Esophagus (tissue), 2 donors: ENCODE data around the gene TNFRSF4. TPM values are rescaled to one million over a fixed set of nuclear protein-coding genes. Genes with fewer than 3 reads are reported as not detected.

ENCODE experiments used
- H3K27ac ChIP-seq, 2 donors: one replicate each; pipeline ENCODE4 v1.5.1; 2013; ENCODE audit warnings: low read depth in 2 of 2, mild to moderate bottlenecking in 2 of 2, inconsistent platforms in 1 of 2, low read length in 1 of 2, moderate library complexity in 1 of 2
- H3K27me3 ChIP-seq, 2 donors: one replicate each; pipeline ENCODE4 v1.6.1; 2013; ENCODE audit warnings: low read length in 2 of 2, control low read depth in 1 of 2, mild to moderate bottlenecking in 1 of 2; ENCODE audit not compliant: insufficient read depth in 2 of 2, control insufficient read depth in 1 of 2
- H3K36me3 ChIP-seq, 2 donors: one replicate each; pipeline ENCODE4 v1.6.1; 2013; ENCODE audit warnings: low read length in 1 of 2; ENCODE audit not compliant: control insufficient read depth in 2 of 2, insufficient read depth in 2 of 2
- H3K4me1 ChIP-seq, 2 donors: one replicate each; pipeline ENCODE4 v1.6.1; 2013; ENCODE audit warnings: low read length in 1 of 2; ENCODE audit not compliant: control insufficient read depth in 2 of 2, insufficient read depth in 2 of 2
- H3K4me3 ChIP-seq, 2 donors: one replicate each; pipeline ENCODE4 v1.5.1; 2013; ENCODE audit warnings: low read length in 2 of 2, mild to moderate bottlenecking in 2 of 2, low read depth in 1 of 2, moderate library complexity in 1 of 2
- H3K9me3 ChIP-seq, 2 donors: one replicate each; pipeline ENCODE4 v1.6.1; 2013; ENCODE audit warnings: mild to moderate bottlenecking in 2 of 2, low read depth in 1 of 2, low read length in 1 of 2, moderate library complexity in 1 of 2; ENCODE audit not compliant: control insufficient read depth in 2 of 2, insufficient read depth in 1 of 2
- WGBS, 2 donors: extraction: QIAGEN DNeasy Blood & Tissue Kit; methylation state at CpG; one replicate each; pipeline ENCODE4 v1.1.7; 2013; 5-methylcytosine and 5-hydroxymethylcytosine counted together
- polyA plus RNA-seq, 2 donors: library from polyadenylated mRNA; stranded (reverse); fragments of 200-250 nt; gene quantifications; one replicate each; pipeline ENCODE4 v1.2.3, GENCODE V29; 2013
- donor health status: healthy with polysubstance abuse.
- donor health status: Bipolar disorder and iron deficiency.

Gene TNFRSF4
- polyA plus RNA-seq, 2 donors, result 0.73 to 1.1 TPM

GRCh38 chr1:1245817-1246576 is 32.0 kb upstream of the TNFRSF4 start:
- Histone ChIP-seq H3K27ac (no peak overlapping the region), H3K4me3 (no peak overlapping the region), H3K27me3 (peaks cover 0 to 6% of the 10 kb centered on the region in 2 donors), H3K36me3 (no peaks in the 10 kb centered on the region), H3K4me1 (peaks cover 2 to 6% of the 10 kb centered on the region in 2 donors), H3K9me3 (peaks cover 0 to 3% of the 10 kb centered on the region in 2 donors)
- WGBS, 2 donors, result 35 to 42% methylated on average over 30 to 45 of the region's 45 CpGs

- WGBS, 2 donors, result 64 to 78% methylated on average over 21 to 22 of the region's 23 CpGs
- H3K27ac ChIP-seq, result no peak overlapping the region
- H3K36me3 ChIP-seq, result no peaks in the 10 kb centered on the region
- H3K9me3 ChIP-seq, result peaks cover 0 to 3% of the 10 kb centered on the region in 2 donors
- H3K4me3 ChIP-seq, result no peak overlapping the region
- peaks cover 4 to 5% of the 10 kb centered on the region in 2 donors for H3K4me1 ChIP-seq
- peaks cover 0 to 6% of the 10 kb centered on the region in 2 donors for H3K27me3 ChIP-seq
These were observed 31.3 kb upstream of the TNFRSF4 start for GRCh38 chr1:1245178-1245816.

DNA sequence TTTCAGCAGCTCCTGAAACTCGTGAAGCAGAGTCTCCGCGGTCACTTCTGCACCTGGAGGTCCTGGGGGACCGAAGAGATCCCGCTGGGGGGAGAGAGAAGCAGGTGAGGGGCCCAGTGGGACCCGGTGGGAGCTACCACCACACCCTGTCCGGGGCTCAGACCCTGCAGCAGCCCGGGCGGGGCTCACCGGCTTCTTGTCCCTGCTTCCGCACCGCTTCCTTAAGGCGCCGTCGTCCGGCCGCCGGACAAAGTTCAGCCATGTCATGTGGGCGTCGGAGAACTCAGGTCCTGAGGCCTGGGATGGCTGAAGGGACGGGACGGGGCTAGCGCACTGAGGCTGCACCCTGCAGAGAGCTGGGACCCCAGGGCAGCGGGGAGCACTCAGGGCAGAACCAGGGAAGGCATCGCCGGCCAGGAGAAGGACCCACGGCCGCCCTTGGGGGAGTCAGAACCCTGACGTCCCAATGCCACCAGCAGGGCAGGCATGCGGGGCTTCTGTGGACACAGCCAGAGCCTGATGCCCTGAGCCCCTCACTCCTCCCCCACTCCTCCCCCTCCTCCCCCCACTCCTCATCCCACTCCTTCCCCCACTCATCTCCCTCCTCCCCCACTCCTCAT is 30.3 kb upstream of the TNFRSF4 start:
- Histone ChIP-seq H3K4me3 (no peak overlapping the region), H3K9me3 (peaks cover 0 to 3% of the 10 kb centered on the region in 2 donors), H3K4me1 (peaks cover 4 to 11% of the 10 kb centered on the region in 2 donors), H3K36me3 (no peaks in the 10 kb centered on the region), H3K27ac (no peak overlapping the region), H3K27me3 (peaks cover 0 to 11% of the 10 kb centered on the region in 2 donors)
- WGBS, 2 donors, result 68 to 69% methylated on average over 25 to 30 of the region's 30 CpGs

GRCh38 chr1:1243807-1244191 is 29.8 kb upstream of the TNFRSF4 start:
- Histone ChIP-seq H3K27ac (no peak overlapping the region), H3K4me1 (peaks cover 4 to 12% of the 10 kb centered on the region in 2 donors), H3K4me3 (no peak overlapping the region), H3K36me3 (no peaks in the 10 kb centered on the region), H3K27me3 (peaks cover 0 to 11% of the 10 kb centered on the region in 2 donors), H3K9me3 (peaks cover 0 to 5% of the 10 kb centered on the region in 2 donors)
- WGBS, 2 donors, result 60 to 63% methylated on average over 23 of the region's 23 CpGs

DNA sequence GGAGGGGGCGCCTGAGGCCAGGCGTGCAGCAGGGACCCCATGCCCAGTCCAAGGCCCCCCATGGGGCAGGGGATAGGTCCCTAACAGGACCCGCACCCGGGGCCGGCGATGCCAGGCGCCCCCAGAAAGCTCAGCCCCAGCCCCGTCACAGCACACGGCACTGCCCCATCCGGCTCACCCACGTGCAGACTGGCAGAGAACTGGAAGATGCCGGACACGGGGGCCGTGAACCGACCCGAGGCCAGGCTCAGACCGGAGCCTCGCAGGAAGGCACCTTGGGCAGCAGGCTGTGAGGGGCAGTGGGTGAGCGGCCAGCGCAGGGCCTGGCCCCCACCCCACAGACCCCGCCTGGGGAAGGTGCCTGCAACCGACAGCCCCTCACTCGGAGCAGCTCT is 29.3 kb upstream of the TNFRSF4 start:
- no peaks in the 10 kb centered on the region for H3K36me3 ChIP-seq
- H3K4me1 ChIP-seq, result peaks cover 4 to 15% of the 10 kb centered on the region in 2 donors
- H3K9me3 ChIP-seq, result peaks cover 0 to 5% of the 10 kb centered on the region in 2 donors
- H3K27me3 ChIP-seq, result peaks cover 0 to 11% of the 10 kb centered on the region in 2 donors
- 87 to 92% methylated on average over 22 to 23 of the region's 23 CpGs for WGBS, 2 donors
- no peak overlapping the region for H3K27ac ChIP-seq
- H3K4me3 ChIP-seq, result no peak overlapping the region

DNA sequence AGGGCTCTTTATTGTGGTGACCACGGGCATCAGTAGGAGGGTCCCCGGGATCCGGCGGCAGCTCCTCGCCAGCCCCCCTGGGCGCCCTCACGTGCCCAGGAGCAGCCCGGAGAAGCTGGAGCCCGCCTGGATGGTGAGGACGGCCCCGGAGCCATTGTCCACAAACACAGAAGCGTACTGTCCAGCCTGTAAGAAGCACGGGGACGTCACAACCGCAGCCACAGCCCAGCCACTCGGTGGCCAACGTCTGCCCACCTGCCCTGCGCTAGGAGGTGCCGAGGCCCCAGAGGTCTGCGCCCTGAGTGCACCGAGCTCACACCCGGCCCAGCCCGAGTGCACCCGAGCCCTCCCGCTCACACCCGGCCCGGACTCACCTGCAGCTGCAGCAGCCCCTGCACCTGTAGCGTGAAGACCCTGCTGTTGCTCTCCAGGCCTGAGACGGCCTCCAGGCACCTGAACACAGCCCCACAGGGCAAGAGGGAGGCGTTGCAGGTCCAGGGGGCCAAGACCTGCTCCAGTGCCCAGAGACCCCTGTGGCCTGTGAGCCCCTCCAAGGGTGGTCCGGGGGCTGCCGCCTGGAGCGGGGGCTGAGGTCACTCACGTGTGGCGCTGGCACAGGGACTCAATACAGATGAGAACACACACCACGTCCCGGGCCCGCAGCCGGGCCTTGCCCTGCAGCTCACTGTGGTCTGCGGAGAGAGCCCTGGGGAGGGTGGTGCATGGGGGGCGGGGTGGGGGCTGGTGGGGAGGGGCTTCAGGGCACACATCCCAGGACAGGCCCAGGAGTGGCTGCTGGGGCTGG is 28.7 kb upstream of the TNFRSF4 start:
- Histone ChIP-seq H3K27ac (no peak overlapping the region), H3K9me3 (peaks cover 0 to 5% of the 10 kb centered on the region in 2 donors), H3K4me1 (peaks cover 4 to 21% of the 10 kb centered on the region in 2 donors), H3K27me3 (peaks cover 0 to 11% of the 10 kb centered on the region in 2 donors), H3K36me3 (no peaks in the 10 kb centered on the region), H3K4me3 (no peak overlapping the region)
- WGBS, 2 donors, result 84 to 87% methylated on average over 40 to 41 of the region's 41 CpGs

DNA sequence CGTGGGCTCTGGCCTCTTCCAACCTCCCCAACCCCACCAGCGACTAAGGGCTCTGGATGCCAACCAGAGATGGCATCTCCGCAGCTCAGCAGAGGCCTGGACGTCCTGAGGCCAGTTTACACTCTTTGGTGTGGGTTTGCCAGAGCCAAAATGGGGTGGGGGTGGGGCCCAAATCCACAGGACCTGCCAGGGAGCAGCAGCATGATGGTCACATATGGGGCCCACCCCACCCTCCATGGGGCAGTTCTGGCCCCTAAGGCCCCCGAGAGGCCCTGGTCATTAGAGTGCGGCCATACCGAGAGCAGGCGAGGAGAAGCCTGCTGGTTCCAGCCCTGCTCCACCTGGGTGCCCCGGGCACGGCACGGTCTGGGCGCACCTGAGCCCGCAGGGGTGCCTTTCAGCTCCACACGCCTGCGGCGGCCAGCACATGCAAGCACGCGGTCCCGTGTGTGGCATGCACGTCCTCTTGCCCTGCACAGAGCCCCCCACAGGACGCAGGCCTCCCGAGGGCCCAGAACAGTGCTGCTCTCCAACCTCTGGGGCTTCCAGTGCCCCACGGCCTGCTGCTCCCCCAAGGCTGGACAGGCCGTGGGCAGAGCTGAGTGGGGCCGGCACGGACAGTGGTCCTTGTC is 27.8 kb upstream of the TNFRSF4 start:
- H3K36me3 ChIP-seq, result no peaks in the 10 kb centered on the region
- H3K4me1 ChIP-seq, result peaks cover 2 to 26% of the 10 kb centered on the region in 2 donors
- peaks cover 0 to 5% of the 10 kb centered on the region in 2 donors for H3K9me3 ChIP-seq
- H3K4me3 ChIP-seq, result no peak overlapping the region
- WGBS, 2 donors, result 71 to 77% methylated on average over 26 of the region's 26 CpGs
- peaks cover 0 to 11% of the 10 kb centered on the region in 2 donors for H3K27me3 ChIP-seq
- H3K27ac ChIP-seq, result no peak overlapping the region

- Histone ChIP-seq H3K36me3 (no peaks in the 10 kb centered on the region), H3K27me3 (peaks cover 0 to 11% of the 10 kb centered on the region in 2 donors), H3K9me3 (peaks cover 0 to 5% of the 10 kb centered on the region in 2 donors), H3K4me1 (peaks cover 2 to 23% of the 10 kb centered on the region in 2 donors), H3K4me3 (no peak overlapping the region), H3K27ac (no peak overlapping the region)
- WGBS, 2 donors, result 34 to 39% methylated on average over 15 to 23 of the region's 23 CpGs
These were observed 27.1 kb upstream of the TNFRSF4 start for GRCh38 chr1:1240822-1241587.
